ENCODE results near the gene TMEM132E.

GRCh38 chr17:34607917-34608316 lies 28.5 kb downstream of the TMEM132E start:
- no peak for TF ChIP-seq CTCF (IDR thresholded peaks at IDR 0.05; ENCODE audit: low read depth, low read length)
- TF ChIP-seq EZH2phosphoT487 (IDR thresholded peaks at IDR 0.05; ENCODE audit: low read depth): no peak

All from OCI-LY3 (cell line).